Fibroblast of villous mesenchyme (primary cell): ENCODE results near the gene RPS6KA2. TPM values are rescaled to one million over a fixed set of nuclear protein-coding genes. Genes with fewer than 3 reads are reported as not detected.
"Not testable (repeated sequence)": the region's sequence is repeated elsewhere in the genome, so short reads cannot be mapped to it uniquely, and the experiment has no call there.

Source experiments
- DNase-seq: peaks from one replicate; pipeline ENCODE4 v3.0.0-alpha.2; 2010; ENCODE audit warnings: low read depth
- H3K4me3 ChIP-seq: 2 replicates; pipeline ENCODE4 v1.5.1; 2011; ENCODE audit warnings: low read depth, mild to moderate bottlenecking, low read length
- CTCF ChIP-seq: IDR thresholded peaks from 2 replicates; pipeline ENCODE4 v1.5.1; 2012; ENCODE audit warnings: low read depth, mild to moderate bottlenecking, low read length; ENCODE audit not compliant: insufficient read depth
- total RNA-seq: library from RNA; depleted of rRNA; stranded (reverse); fragments of >200 nt; gene quantifications from 2 replicates; pipeline ENCODE4 v1.2.3, GENCODE V29; 2012

RPS6KA2 gene
- total RNA-seq, 1 donor, result 15.5 TPM

GRCh38 chr6:166637812-166638572 lies 10.9 kb upstream of the RPS6KA2 start:
- DNase-seq, result no peak
- no peak for TF ChIP-seq CTCF
- no peak overlapping the region for H3K4me3 ChIP-seq

- H3K4me3 ChIP-seq, result no peak overlapping the region
- no peak for DNase-seq
- no peak for TF ChIP-seq CTCF
These were observed 9.9 kb upstream of the RPS6KA2 start for GRCh38 chr6:166636934-166637333.

GRCh38 chr6:166636191-166636933 lies 9.3 kb upstream of the RPS6KA2 start:
- no peak overlapping the region for H3K4me3 ChIP-seq
- no peak for TF ChIP-seq CTCF
- no peak for DNase-seq

- TF ChIP-seq CTCF, result no peak
- H3K4me3 ChIP-seq, result no peak overlapping the region
- DNase-seq, result no peak
These were observed 8.2 kb upstream of the RPS6KA2 start for GRCh38 chr6:166635013-166635970.

GRCh38 chr6:166634581-166634980 lies 7.5 kb upstream of the RPS6KA2 start:
- not testable (repeated sequence) for DNase-seq, H3K4me3 ChIP-seq

GRCh38 chr6:166633732-166634535 lies 6.9 kb upstream of the RPS6KA2 start:
- no peak for TF ChIP-seq CTCF
- DNase-seq, result no peak
- no peak overlapping the region for H3K4me3 ChIP-seq
